ENCODE data around the gene METTL23.

The METTL23 gene

GRCh38 chr17:76714822-76715495, 11.7 kb upstream of the METTL23 start:
- no peaks in the 10 kb centered on the region for H3K9me3 ChIP-seq (replicated peaks; ENCODE audit: insufficient read depth, low read length)
- TF ChIP-seq EZH2phosphoT487 (IDR thresholded peaks at IDR 0.05; ENCODE audit: low read length) (no peak), EZH2 (optimal IDR thresholded peaks at IDR 0.05; ENCODE audit: low read depth, low read length) (no peak), CTCF (IDR thresholded peaks at IDR 0.05; ENCODE audit: low read length) (peak; percentile 74)
- H4K20me1 ChIP-seq (ENCODE audit: insufficient read depth, low read length): no peaks in the 10 kb centered on the region
- peak overlapping the region; percentile 82 for H3K4me2 ChIP-seq (ENCODE audit: low read depth, low read length)
- H3K4me3 ChIP-seq (ENCODE audit: low read length): peak overlapping the region; percentile 26
- DNase-seq: peak; percentile 81
- H3K36me3 ChIP-seq (replicated peaks; ENCODE audit: insufficient read depth, low read length): peaks cover 3% of the 10 kb centered on the region; the same call in 1 of the 2 replicates
- H3K9ac ChIP-seq (ENCODE audit: low read length): peak overlapping the region; percentile 50; the same call in 1 of the 2 replicates
- peak overlapping the region; percentile 80 for H3K27ac ChIP-seq (ENCODE audit: low read length)
- H3K9me2 ChIP-seq (replicated peaks; ENCODE audit: insufficient read depth, low read length): no peaks in the 10 kb centered on the region
- peaks cover 29% of the 10 kb centered on the region for H3F3A ChIP-seq (ENCODE audit: insufficient read depth, low read length)
- H2AFZ ChIP-seq (ENCODE audit: low read length): no peak overlapping the region; the same call in 1 of the 2 replicates
- H3K4me1 ChIP-seq (ENCODE audit: low read length): peaks cover 23% of the 10 kb centered on the region
- peaks cover 27% of the 10 kb centered on the region for H3K79me2 ChIP-seq (ENCODE audit: low read length)
- no peaks in the 10 kb centered on the region for H3K27me3 ChIP-seq (replicated peaks; ENCODE audit: insufficient read depth, low read length)

- Histone ChIP-seq H3K27me3 (replicated peaks; ENCODE audit: insufficient read depth, low read length) (no peaks in the 10 kb centered on the region), H3K36me3 (replicated peaks; ENCODE audit: insufficient read depth, low read length) (peaks cover 3% of the 10 kb centered on the region; the same call in 1 of the 2 replicates), H4K20me1 (ENCODE audit: insufficient read depth, low read length) (no peaks in the 10 kb centered on the region), H3K79me2 (ENCODE audit: low read length) (peaks cover 32% of the 10 kb centered on the region), H3K4me2 (ENCODE audit: low read depth, low read length) (peak overlapping the region; percentile 82), H3K9ac (ENCODE audit: low read length) (peak overlapping the region; percentile 50; the same call in 1 of the 2 replicates), H3F3A (ENCODE audit: insufficient read depth, low read length) (peaks cover 29% of the 10 kb centered on the region), H3K27ac (ENCODE audit: low read length) (peak overlapping the region; percentile 80), H3K4me3 (ENCODE audit: low read length) (peak overlapping the region; percentile 26), H2AFZ (ENCODE audit: low read length) (no peak overlapping the region; the same call in 1 of the 2 replicates), H3K9me3 (replicated peaks; ENCODE audit: insufficient read depth, low read length) (no peaks in the 10 kb centered on the region), H3K4me1 (ENCODE audit: low read length) (peaks cover 23% of the 10 kb centered on the region), H3K9me2 (replicated peaks; ENCODE audit: insufficient read depth, low read length) (no peaks in the 10 kb centered on the region)
- no peak for DNase-seq
- no peak for TF ChIP-seq EZH2phosphoT487 (IDR thresholded peaks at IDR 0.05; ENCODE audit: low read length)
These were observed 11.2 kb upstream of the METTL23 start for GRCh38 chr17:76715496-76715830.

GRCh38 chr17:76716146-76716838, 10.3 kb upstream of the METTL23 start:
- peaks cover 23% of the 10 kb centered on the region for H3K4me1 ChIP-seq (ENCODE audit: low read length)

More at GRCh38 chr17:76716146-76716838, 10.3 kb upstream of the METTL23 start:
- H3K9me2 ChIP-seq (replicated peaks; ENCODE audit: insufficient read depth, low read length): no peaks in the 10 kb centered on the region
- no peaks in the 10 kb centered on the region for H4K20me1 ChIP-seq (ENCODE audit: insufficient read depth, low read length)
- TF ChIP-seq EZH2 (optimal IDR thresholded peaks at IDR 0.05; ENCODE audit: low read depth, low read length) (no peak), EZH2phosphoT487 (IDR thresholded peaks at IDR 0.05; ENCODE audit: low read length) (no peak), CTCF (IDR thresholded peaks at IDR 0.05; ENCODE audit: low read length) (no peak)
- H3K4me3 ChIP-seq (ENCODE audit: low read length): no peak overlapping the region
- H2AFZ ChIP-seq (ENCODE audit: low read length): no peak overlapping the region
- H3K36me3 ChIP-seq (replicated peaks; ENCODE audit: insufficient read depth, low read length): peaks cover 7% of the 10 kb centered on the region; the same call in 1 of the 2 replicates
- DNase-seq: no peak
- H3K27me3 ChIP-seq (replicated peaks; ENCODE audit: insufficient read depth, low read length): no peaks in the 10 kb centered on the region
- H3K9me3 ChIP-seq (replicated peaks; ENCODE audit: insufficient read depth, low read length): no peaks in the 10 kb centered on the region
- peaks cover 27% of the 10 kb centered on the region for H3F3A ChIP-seq (ENCODE audit: insufficient read depth, low read length)
- H3K9ac ChIP-seq (ENCODE audit: low read length): no peak overlapping the region
- peak overlapping the region; percentile 80; the same call in 1 of the 2 replicates for H3K27ac ChIP-seq (ENCODE audit: low read length)
- peak overlapping the region; percentile 82; the same call in 1 of the 2 replicates for H3K4me2 ChIP-seq (ENCODE audit: low read depth, low read length)
- H3K79me2 ChIP-seq (ENCODE audit: low read length): peaks cover 40% of the 10 kb centered on the region

All from MM.1S (cell line).